ENCODE data around the gene ISLR2.

GRCh38 chr15:74146277-74146800 lies 16.0 kb downstream of the ISLR2 start:
- TF ChIP-seq CTCF (IDR thresholded peaks at IDR 0.05): no peak
- TF ChIP-seq POLR2AphosphoS5 (IDR thresholded peaks at IDR 0.05; ENCODE audit: insufficient read depth in 1 of 2, low read depth in 1 of 2): no peak
- TF ChIP-seq POLR2A (IDR thresholded peaks at IDR 0.05): no peak

Data from vagina (tissue), 2 donors.